NCI-H1417 (cell line): ENCODE data around the gene WDR37.
"Not testable (repeated sequence)": the region's sequence is repeated elsewhere in the genome, so short reads cannot be mapped to it uniquely, and the experiment has no call there.

Source experiments
- DNase-seq, 3 experiments: peaks; one replicate each; lab custom pipeline; 2025; lab: John Stamatoyannopoulos, UW

The WDR37 gene

DNA sequence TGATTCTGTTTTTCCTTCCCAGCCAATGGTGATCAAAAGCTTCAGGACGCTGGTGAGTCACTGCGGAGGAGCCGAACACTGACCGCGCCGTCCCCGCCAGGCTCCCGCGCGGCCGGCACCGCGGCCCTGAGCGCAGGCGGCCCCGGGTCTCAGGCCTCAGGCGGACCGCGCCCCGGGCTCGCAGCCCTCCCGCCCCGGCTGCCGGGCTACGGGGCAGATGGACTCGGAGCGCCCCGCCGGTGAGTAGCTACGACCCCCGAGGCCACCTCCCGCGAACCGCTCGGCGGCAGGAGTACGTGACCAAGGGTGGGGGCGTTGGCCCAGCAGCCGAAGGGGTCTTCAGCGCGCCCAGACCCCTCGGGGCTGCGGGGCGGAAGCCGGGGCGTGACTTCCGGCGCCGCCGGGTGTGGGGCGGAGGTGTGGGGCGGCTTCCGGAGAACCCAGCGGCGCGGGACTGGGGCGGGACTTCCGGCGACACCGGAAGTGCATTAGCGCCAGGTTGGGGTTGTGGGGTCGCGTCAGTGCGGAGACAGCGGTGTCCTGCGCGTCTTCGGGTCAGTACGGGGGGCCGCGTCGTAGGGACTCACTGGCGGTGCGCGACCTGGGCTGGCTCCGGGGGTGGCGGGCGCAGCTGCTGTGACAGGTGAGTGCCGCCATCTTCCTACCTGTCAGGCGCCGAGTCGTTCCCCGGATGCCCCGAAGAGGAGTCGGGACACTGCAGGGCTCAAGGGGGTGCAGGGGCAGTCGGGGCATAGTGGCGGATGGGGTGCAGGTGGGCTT lies at the start of gene WDR37:
TSS of gene WDR37 (plus strand) at position 60 of the 780 bp plus-strand sequence. CDS start 15,771 bp downstream, outside the sequence.
- DNase-seq: peak; percentile 74 to 84 (median 77)

DNA sequence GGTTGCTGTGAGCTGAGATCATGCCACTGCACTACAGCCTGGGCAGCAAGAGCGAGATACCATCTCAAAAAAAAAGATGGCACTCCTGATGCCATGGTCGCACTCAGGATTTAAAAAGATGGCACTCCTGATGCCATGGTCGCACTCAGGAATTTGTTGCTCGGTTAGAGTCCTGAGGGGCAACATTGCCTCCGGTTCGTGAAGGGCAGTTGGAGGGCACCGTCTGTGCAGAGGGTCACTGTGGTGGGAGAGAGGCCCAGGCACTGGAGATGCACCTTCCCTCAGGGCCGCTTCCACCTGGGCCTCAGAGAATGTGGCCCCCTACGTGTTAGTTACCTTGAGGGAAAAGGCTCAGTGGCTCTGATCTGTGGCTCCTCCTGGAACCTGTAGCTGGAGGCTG lies 49.6 kb upstream of the WDR37 start:
- no peak for DNase-seq

- no peak for DNase-seq
Observed at GRCh38 chr10:1007583-1007982, 48.6 kb upstream of the WDR37 start.

DNA sequence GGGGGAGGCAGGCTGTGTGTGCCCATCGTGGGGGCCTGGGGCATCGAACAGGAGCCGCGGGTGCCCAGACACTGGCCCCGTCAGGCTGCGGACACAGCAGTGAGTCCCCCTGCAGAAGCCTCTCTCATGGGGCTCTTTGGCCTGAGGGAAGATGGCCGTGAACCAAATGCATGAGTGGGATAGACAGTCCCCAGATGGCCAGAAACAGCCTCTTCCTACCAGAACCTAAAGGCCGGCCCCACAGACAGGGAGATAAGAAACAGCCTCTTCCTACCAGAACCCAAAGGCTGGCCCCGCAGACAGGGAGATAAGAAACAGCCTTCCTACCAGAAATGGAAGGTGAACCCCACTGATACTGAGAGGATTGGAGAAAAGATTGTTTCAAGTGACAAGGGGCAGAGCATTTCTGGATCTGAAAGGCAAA lies 47.1 kb upstream of the WDR37 start:
- no peak for DNase-seq

GRCh38 chr10:1009947-1010346 lies 46.2 kb upstream of the WDR37 start:
- DNase-seq: not testable (repeated sequence)

GRCh38 chr10:1010703-1011102 lies 45.5 kb upstream of the WDR37 start:
- DNase-seq: no peak

DNA sequence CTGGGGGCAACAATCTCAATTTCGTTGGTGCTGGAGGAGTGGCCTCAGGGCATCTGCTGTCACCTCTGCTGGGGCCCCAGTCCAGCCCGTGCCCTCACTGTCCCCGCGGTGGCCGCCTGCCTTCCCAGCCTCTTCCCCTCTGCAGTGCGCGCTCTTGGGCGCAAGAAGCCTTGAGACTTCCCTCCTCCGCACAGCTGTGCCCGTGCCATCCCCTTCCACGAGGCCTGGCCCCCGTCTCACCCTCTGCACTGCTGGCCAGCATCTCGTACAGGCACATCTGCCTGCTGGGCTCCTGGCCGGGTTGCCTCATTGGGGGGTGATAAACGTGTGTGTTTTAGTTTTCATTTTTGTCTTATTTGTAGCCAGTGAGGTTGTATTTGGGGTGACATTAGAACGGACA lies 44.5 kb upstream of the WDR37 start:
- no peak for DNase-seq

GRCh38 chr10:1015688-1016087 lies 40.5 kb upstream of the WDR37 start:
- DNase-seq: no peak

- DNase-seq: no peak
Observed at GRCh38 chr10:1019362-1019761, 36.8 kb upstream of the WDR37 start.

DNA sequence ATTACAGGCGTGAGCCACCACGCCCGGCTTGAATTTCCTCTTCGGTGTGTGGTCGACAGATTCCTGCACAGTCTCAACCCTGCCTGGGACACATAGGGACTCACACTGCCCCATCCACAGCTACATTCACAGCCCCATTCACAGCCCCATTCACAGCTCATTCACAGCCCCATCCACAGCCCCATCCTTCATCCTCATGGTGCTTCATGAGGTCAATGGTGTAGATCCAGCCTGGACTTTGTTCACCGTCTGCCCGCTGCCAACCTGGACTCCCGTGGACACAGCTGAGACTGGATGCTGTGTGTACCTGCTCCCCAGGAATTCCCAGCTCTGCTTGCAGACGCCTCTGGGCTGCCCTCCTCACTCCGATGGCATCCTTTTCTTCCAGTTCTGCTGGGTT lies 35.7 kb upstream of the WDR37 start:
- DNase-seq: no peak

GRCh38 chr10:1020958-1021357 lies 35.2 kb upstream of the WDR37 start:
- DNase-seq: no peak

DNA sequence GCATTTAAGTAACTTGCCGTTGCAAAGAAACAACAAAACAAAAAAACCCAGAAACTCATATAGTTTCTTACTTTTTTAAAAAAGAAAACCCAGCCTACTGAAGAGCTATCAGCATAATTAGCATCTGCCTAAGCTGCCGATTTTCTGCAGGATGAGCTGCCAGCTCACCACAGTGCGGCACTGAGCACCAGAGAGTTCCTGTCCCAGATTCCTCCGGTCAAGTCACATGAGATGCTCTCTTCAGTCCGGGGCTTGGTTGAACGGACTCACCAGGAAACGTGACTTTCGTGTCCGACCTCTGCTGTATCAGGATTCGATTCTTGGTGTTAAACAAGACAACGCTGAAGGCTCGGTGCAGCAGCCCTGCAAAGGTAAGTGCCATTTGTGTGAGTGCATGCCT lies 33.8 kb upstream of the WDR37 start:
- DNase-seq: no peak

DNA sequence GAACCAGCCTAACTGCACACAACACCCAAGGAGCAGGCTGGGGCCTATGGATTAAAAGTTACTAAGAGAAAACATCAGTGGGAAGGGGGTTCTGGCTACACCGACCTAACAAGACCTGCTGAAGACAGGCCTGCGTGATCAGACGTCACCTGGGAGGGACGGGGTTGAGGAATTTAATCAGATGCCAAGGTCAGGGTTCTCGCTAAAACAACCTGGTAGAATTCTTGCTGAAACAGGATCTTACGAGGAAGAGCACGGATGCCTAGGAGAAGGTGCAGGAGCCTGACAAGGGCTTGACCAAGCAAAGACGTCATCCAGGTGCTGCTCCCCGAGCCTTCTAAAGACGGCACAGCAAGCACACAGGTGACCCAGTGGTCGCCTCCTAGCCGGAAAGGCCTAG lies 32.1 kb upstream of the WDR37 start:
- DNase-seq: no peak

DNA sequence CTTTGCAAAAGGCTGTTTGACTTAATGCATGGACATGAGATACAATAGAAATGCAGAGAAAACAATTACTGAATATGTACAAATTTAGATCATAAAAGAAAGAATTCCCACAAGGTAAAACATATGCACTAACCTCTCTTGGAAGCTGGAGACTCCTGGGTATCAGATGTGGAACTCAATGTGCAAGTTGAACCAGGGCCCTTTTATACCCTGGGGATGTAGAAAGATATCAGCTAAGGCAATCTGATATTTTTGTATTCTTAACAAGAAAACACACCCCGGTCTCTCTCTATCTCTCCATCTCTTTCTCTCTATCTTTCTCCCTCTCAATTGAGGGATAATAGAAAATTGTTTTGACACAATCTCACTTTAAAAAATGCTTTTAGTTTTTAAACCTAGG lies 30.5 kb upstream of the WDR37 start, which contains the start of gene IDI2:
TSS of gene IDI2 (minus strand) at position 177 of the 400 bp plus-strand sequence. CDS start 1,136 bp downstream, outside the sequence.
- DNase-seq: no peak

DNA sequence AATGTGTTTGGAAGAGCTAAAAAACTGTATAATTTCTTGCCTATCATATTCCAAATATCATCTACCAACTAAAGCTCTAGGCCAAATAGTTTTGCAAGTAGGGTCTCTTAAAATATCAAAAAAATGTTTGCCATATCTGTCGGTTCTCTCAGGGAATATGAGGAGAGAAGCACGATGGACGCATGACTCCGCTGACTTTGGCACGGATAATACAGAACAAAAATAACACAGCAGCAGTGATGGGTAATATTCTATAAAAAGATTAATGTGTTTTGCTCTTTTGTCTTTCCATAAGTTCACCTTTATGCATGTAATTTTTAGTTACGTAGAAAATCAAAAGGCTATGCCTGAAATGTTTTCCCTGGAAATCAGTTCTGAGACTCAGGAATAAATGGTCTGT lies 29.6 kb upstream of the WDR37 start:
- no peak for DNase-seq

GRCh38 chr10:1029838-1030237 lies 26.3 kb upstream of the WDR37 start:
- no peak for DNase-seq

- no peak for DNase-seq
Observed at GRCh38 chr10:1033601-1034000, 22.6 kb upstream of the WDR37 start.

GRCh38 chr10:1034758-1035157 lies 21.4 kb upstream of the WDR37 start:
- DNase-seq: no peak

GRCh38 chr10:1035201-1035600 lies 21.0 kb upstream of the WDR37 start:
- no peak for DNase-seq

- no peak for DNase-seq
Observed at GRCh38 chr10:1036341-1036791, 19.8 kb upstream of the WDR37 start.

DNA sequence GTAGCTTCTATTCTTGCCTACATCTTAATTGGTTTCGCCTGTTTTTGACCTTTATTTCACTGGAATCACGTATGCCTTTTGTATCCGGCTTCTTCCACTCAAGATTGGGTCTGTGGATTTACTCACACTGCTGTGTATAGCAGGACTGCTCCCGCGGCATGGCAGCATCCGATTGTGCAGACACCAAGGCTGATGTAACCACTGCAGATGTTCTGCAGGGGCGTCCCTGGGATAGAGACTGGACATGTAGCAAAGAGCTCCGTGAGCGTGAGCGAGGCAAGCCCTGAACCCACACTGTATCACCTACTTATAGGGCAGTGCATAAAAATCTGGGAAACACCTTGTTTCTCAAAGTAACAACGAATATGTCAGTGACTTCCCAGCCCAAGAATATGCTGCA lies 19.1 kb upstream of the WDR37 start:
- DNase-seq: no peak

DNA sequence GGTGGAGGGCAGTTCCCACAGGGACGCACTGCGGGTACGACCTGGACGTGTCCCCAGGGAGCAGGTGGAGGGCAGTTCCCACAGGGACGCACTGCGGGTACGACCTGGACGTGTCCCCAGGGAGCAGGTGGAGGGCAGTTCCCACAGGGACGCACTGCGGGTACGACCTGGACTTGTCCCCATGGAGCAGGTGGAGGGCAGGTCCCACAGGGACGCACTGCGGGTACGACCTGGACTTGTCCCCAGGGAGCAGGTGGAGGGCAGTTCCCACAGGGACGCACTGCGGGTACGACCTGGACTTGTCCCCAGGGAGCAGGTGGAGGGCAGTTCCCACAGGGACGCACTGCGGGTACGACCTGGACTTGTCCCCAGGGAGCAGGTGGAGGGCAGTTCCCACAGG lies 17.4 kb upstream of the WDR37 start:
- not testable (repeated sequence) for DNase-seq

DNA sequence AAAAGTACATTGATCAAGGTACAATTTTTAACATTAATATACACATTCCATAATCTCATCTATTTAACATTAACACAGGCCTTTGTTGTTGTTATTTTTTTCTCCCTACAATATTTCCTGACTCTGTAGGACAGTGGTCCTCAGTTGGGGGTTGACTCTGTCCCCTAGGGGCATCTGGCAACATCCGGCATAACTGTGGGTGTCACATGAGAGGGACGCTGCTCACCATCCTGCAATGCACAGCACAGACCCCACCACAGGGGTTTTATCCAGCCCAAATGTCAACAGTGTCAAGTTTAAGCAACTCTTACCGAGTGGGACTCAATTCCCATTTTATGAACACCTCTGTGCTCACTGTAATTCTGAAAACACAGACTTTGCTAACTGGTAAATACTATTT lies 16.1 kb upstream of the WDR37 start:
- DNase-seq: no peak

DNA sequence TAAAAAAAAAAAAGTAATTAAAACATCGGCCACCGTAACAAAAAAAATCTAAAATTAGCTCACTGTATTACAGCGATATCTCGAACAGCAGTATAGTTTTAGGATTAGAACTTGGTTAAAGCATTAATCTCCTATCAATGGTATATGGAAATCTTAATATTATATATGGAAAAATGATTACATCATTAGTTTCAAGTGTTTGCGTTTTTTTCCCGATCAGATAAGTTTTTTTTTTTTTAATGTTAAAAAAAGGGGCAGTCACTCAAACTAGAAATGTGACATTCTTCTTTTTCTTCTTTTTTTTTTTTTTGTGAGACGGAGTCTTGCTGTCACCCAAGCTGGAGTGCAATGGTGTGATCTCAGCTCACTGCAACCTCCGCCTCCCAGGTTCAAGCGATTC lies 14.7 kb upstream of the WDR37 start:
- DNase-seq: no peak
